CD4-positive, alpha-beta T cell treated with Interleukin-21 for 1 hour (primary cell): Measurements from ENCODE around the gene WNT16.
"Not testable (repeated sequence)": the region's sequence is repeated elsewhere in the genome, so short reads cannot be mapped to it uniquely, and the experiment has no call there.

Source experiments
- DNase-seq: peaks from one replicate; pipeline ENCODE4 v3.0.0-alpha.2; 2020

The WNT16 gene

GRCh38 chr7:121328508-121329190 is at the start of gene WNT16:
WNT16 (plus strand) TSS chr7:121329000; CDS start chr7:121329293, 293 bp downstream.
- no peak for DNase-seq

GRCh38 chr7:121279060-121279620 is 49.7 kb upstream of the WNT16 start:
- no peak for DNase-seq

- DNase-seq, result no peak
Observed at GRCh38 chr7:121279822-121280221, 49.0 kb upstream of the WNT16 start.

GRCh38 chr7:121280656-121281055 is 48.1 kb upstream of the WNT16 start:
- no peak for DNase-seq

- no peak for DNase-seq
Observed at GRCh38 chr7:121282129-121282528, 46.7 kb upstream of the WNT16 start.

- DNase-seq, result no peak
Observed at GRCh38 chr7:121285066-121285667, 43.6 kb upstream of the WNT16 start.

- no peak for DNase-seq
Observed at GRCh38 chr7:121286186-121286585, 42.6 kb upstream of the WNT16 start.

GRCh38 chr7:121286742-121287734 is 41.8 kb upstream of the WNT16 start:
- DNase-seq, result no peak

- no peak for DNase-seq
Observed at GRCh38 chr7:121288894-121289293, 39.9 kb upstream of the WNT16 start.

- not testable (repeated sequence) for DNase-seq
Observed at GRCh38 chr7:121289930-121290329, 38.9 kb upstream of the WNT16 start.

GRCh38 chr7:121294448-121294992 is 34.3 kb upstream of the WNT16 start:
- DNase-seq, result no peak

GRCh38 chr7:121297843-121298242 is 31.0 kb upstream of the WNT16 start:
- DNase-seq, result no peak

- DNase-seq, result no peak
Observed at GRCh38 chr7:121298831-121299239, 30.0 kb upstream of the WNT16 start.

- DNase-seq, result no peak
Observed at GRCh38 chr7:121300685-121301420, 27.9 kb upstream of the WNT16 start.

- no peak for DNase-seq
Observed at GRCh38 chr7:121301446-121302213, 27.2 kb upstream of the WNT16 start.

GRCh38 chr7:121302214-121302745 is 26.5 kb upstream of the WNT16 start:
- DNase-seq, result no peak

GRCh38 chr7:121303422-121304101 is 25.2 kb upstream of the WNT16 start:
- DNase-seq, result no peak

- DNase-seq, result no peak
Observed at GRCh38 chr7:121304102-121304658, 24.6 kb upstream of the WNT16 start.

- no peak for DNase-seq
Observed at GRCh38 chr7:121305109-121305508, 23.7 kb upstream of the WNT16 start.

- no peak for DNase-seq
Observed at GRCh38 chr7:121306565-121306964, 22.2 kb upstream of the WNT16 start.
